PC-3 (cell line): Measurements from ENCODE around the gene BCL11B.

Experiments
- EZH2phosphoT487 ChIP-seq: fragments of 300-600 bp; sonication (generic); IDR thresholded peaks from 2 replicates; pipeline ENCODE4 v1.6.1; 2018; ENCODE audit warnings: mild to moderate bottlenecking, antibody characterized with exemption, low read length, borderline replicate concordance
- TF ChIP-seq, protein P1 (sequence below): fragments of 300-600 bp; sonication (generic); conservative IDR thresholded peaks from 2 replicates; pipeline ENCODE4 v1.5.1; 2017; ENCODE audit warnings: antibody characterized with exemption, low read depth, mild to moderate bottlenecking, low read length

DNA sequence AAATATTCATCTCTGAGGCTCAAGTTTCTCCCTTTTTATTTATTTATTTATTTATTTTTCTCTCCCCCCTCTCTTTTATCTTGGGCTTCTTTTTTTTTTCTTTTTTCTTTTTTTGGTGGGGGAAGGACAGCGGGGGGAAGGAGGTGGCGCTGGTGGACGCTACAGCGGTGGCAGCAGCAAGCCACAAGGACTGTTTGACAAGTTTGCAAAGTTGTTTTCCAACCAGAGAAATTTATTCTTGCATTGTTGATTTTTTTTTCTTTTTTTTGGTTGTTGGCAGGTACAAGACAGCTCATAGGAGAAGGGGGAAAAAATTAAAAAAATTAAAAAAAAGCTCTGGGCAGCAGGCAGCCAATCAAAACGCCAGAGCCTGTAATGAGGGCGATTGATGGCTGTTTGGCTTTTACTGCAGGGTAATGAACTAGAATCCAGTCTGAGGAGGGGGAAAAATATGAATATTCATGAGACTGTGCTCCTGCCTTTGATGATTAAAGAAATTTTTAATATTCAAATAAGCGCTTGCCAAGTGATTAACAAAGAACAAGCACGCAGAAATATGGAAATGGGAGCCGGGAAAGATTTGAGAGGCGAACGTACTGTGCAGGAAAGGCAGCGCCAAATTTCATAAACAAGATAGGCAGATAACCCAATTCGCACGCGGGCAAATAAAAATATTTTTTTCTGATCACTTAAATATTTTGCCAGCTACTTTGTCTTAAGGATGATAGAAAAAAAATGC is 36.2 kb downstream of the BCL11B start:
- TF ChIP-seq, protein P1, sequence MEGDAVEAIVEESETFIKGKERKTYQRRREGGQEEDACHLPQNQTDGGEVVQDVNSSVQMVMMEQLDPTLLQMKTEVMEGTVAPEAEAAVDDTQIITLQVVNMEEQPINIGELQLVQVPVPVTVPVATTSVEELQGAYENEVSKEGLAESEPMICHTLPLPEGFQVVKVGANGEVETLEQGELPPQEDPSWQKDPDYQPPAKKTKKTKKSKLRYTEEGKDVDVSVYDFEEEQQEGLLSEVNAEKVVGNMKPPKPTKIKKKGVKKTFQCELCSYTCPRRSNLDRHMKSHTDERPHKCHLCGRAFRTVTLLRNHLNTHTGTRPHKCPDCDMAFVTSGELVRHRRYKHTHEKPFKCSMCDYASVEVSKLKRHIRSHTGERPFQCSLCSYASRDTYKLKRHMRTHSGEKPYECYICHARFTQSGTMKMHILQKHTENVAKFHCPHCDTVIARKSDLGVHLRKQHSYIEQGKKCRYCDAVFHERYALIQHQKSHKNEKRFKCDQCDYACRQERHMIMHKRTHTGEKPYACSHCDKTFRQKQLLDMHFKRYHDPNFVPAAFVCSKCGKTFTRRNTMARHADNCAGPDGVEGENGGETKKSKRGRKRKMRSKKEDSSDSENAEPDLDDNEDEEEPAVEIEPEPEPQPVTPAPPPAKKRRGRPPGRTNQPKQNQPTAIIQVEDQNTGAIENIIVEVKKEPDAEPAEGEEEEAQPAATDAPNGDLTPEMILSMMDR, result no peak
- no peak for TF ChIP-seq EZH2phosphoT487
